ENCODE measurements around the gene NLRP3. TPM values are rescaled to one million over a fixed set of nuclear protein-coding genes. Genes with fewer than 3 reads are reported as not detected.

The NLRP3 gene
- total RNA-seq, 1 donor from 2014 or later: 0.09 TPM

GRCh38 chr1:247444571-247444970 is 28.6 kb downstream of the NLRP3 start:
- Mint-ChIP-seq H3K27ac (ENCODE audit: unreplicated experiment) (no peak overlapping the region), H3K9me3 (ENCODE audit: unreplicated experiment) (peaks cover 2% of the 10 kb centered on the region), H3K4me3 (ENCODE audit: unreplicated experiment) (no peak overlapping the region), H3K4me1 (ENCODE audit: low read depth, unreplicated experiment) (no peaks in the 10 kb centered on the region), H3K36me3 (ENCODE audit: low read depth, unreplicated experiment) (no peaks in the 10 kb centered on the region), H3K27me3 (ENCODE audit: low read depth, unreplicated experiment) (peaks cover 8% of the 10 kb centered on the region)
- H3K27ac ChIP-seq (ENCODE audit: low read depth, low read length): no peak overlapping the region
- no peak overlapping the region for H2AFZ ChIP-seq (ENCODE audit: low read depth, low read length)
- FAIRE-seq: no peak
- H3K4me2 ChIP-seq (ENCODE audit: low read length): no peak overlapping the region
- H3K79me2 ChIP-seq (ENCODE audit: insufficient read depth, low read length): no peaks in the 10 kb centered on the region
- no peaks in the 10 kb centered on the region for H3K9me3 ChIP-seq (ENCODE audit: insufficient read depth, low read depth, low read length)
- no peaks in the 10 kb centered on the region for H3K27me3 ChIP-seq (ENCODE audit: insufficient read depth, low read length)
- H3K36me3 ChIP-seq (ENCODE audit: insufficient read depth, low read length): no peaks in the 10 kb centered on the region
- H3K4me1 ChIP-seq (ENCODE audit: insufficient read depth, low read length): peaks cover 6% of the 10 kb centered on the region
- no peak overlapping the region for H3K4me3 ChIP-seq (ENCODE audit: insufficient read depth, low read depth, low read length)
- no peaks in the 10 kb centered on the region for H4K20me1 ChIP-seq (ENCODE audit: insufficient read depth, low read length)
- TF ChIP-seq CTCF (IDR thresholded peaks at IDR 0.05; ENCODE audit: insufficient read depth, low read depth, low read length) (no peak), EZH2 (IDR thresholded peaks at IDR 0.05; ENCODE audit: insufficient read depth, low read length) (no peak)
- H3K9ac ChIP-seq (ENCODE audit: low read length): no peak overlapping the region
- DNase-seq (ENCODE audit: low read depth): no peak

- Histone ChIP-seq H4K20me1 (ENCODE audit: insufficient read depth, low read length) (no peaks in the 10 kb centered on the region), H3K79me2 (ENCODE audit: insufficient read depth, low read length) (no peaks in the 10 kb centered on the region), H3K27me3 (ENCODE audit: insufficient read depth, low read length) (no peaks in the 10 kb centered on the region), H2AFZ (ENCODE audit: low read depth, low read length) (no peak overlapping the region), H3K4me3 (ENCODE audit: insufficient read depth, low read depth, low read length) (no peak overlapping the region), H3K9me3 (ENCODE audit: insufficient read depth, low read depth, low read length) (no peaks in the 10 kb centered on the region), H3K9ac (ENCODE audit: low read length) (no peak overlapping the region), H3K4me1 (ENCODE audit: insufficient read depth, low read length) (peaks cover 6% of the 10 kb centered on the region), H3K36me3 (ENCODE audit: insufficient read depth, low read length) (no peaks in the 10 kb centered on the region), H3K4me2 (ENCODE audit: low read length) (no peak overlapping the region), H3K27ac (ENCODE audit: low read depth, low read length) (no peak overlapping the region)
- Mint-ChIP-seq H3K4me1 (ENCODE audit: low read depth, unreplicated experiment) (no peaks in the 10 kb centered on the region), H3K27me3 (ENCODE audit: low read depth, unreplicated experiment) (peaks cover 5% of the 10 kb centered on the region), H3K27ac (ENCODE audit: unreplicated experiment) (no peak overlapping the region), H3K9me3 (ENCODE audit: unreplicated experiment) (peaks cover 2% of the 10 kb centered on the region), H3K36me3 (ENCODE audit: low read depth, unreplicated experiment) (no peaks in the 10 kb centered on the region), H3K4me3 (ENCODE audit: unreplicated experiment) (no peak overlapping the region)
- FAIRE-seq (no peak), DNase-seq (ENCODE audit: low read depth) (no peak)
- TF ChIP-seq CTCF (IDR thresholded peaks at IDR 0.05; ENCODE audit: insufficient read depth, low read depth, low read length): no peak
- no peak for TF ChIP-seq EZH2 (IDR thresholded peaks at IDR 0.05; ENCODE audit: insufficient read depth, low read length)
These were observed 29.8 kb downstream of the NLRP3 start for GRCh38 chr1:247445526-247446356.
